HepG2 (cell line): ENCODE data around the gene GCNT2. TPM values are rescaled to one million over a fixed set of nuclear protein-coding genes. Genes with fewer than 3 reads are reported as not detected.
A peak's percentile ranks its signal among the peaks of the same experiment; 100 is the strongest.

ENCODE experiments used
- ATAC-seq: fragments of 200-7000 bp; cut with Tn5 transposase; 3 replicates; pipeline ENCODE4 v1.9.1; 2020; ENCODE audit warnings: mild to moderate bottlenecking, moderate library complexity
- BruUV-seq: library from RNA; stranded (reverse); fragments of 400-500 nt; replicated peaks from 2 replicates; lab custom pipeline; 2021; lab: Mats Ljungman, UMichigan
- CTCF ChIA-PET: fragments of 300-600 bp; formaldehyde crosslinking; extraction: SDS; loops from one replicate; lab custom pipeline; 2021; ENCODE audit warnings: low total read pairs, inconsistent platforms, low intra/inter-chr PET ratio; lab: Yijun Ruan, JAX
- POLR2A ChIA-PET: fragments of 350-600 bp; sonication (Branson Sonifier 250); formaldehyde crosslinking; loops from one replicate; lab custom pipeline; 2020; ENCODE audit warnings: antibody characterized with exemption, inconsistent platforms; lab: Yijun Ruan, JAX
- DNase-seq: peaks from one replicate; pipeline ENCODE4 v3.0.0-alpha.2; 2015; ENCODE audit warnings: low spot score
- FAIRE-seq: peaks from 3 replicates; lab custom pipeline; 2011; peaks lifted over from hg19 to GRCh38; lab: Jason Lieb, UNC
- H2AFZ ChIP-seq: one replicate; pipeline ENCODE4 v1.6.1; 2011; ENCODE audit warnings: low read length, inconsistent platforms
- H3K27ac ChIP-seq: fragments of 300-600 bp; 3 replicates; pipeline ENCODE4 v1.8.0; 2011; ENCODE audit warnings: mixed run types, mild to moderate bottlenecking, mixed read lengths, low read length, inconsistent platforms; ENCODE audit not compliant: insufficient read depth; ENCODE audit errors: extremely low read length
- H3K27me3 ChIP-seq, 2 experiments: fragments of 200-600 bp in 1 of 2; 2 replicates in 1 of 2; 3 replicates in 1 of 2; pipeline versions ENCODE4 v1.6.0 to v1.8.0; 2011; ENCODE audit warnings: low read length in 2 of 2, mild to moderate bottlenecking in 2 of 2, moderate library complexity in 2 of 2, inconsistent platforms in 1 of 2; ENCODE audit not compliant: insufficient read depth in 2 of 2, control insufficient read depth in 1 of 2
- H3K36me3 ChIP-seq, 2 experiments: fragments of 200-600 bp in 1 of 2; replicated peaks in 1 of 2; 2 replicates in 1 of 2; 3 replicates in 1 of 2; pipeline versions ENCODE4 v1.5.1 to v1.8.0; 2011; ENCODE audit warnings: low read length in 2 of 2, inconsistent platforms in 1 of 2; ENCODE audit not compliant: insufficient read depth in 2 of 2, control insufficient read depth in 1 of 2
- H3K4me1 ChIP-seq: 2 replicates; pipeline ENCODE4 v1.5.1; 2012; ENCODE audit warnings: low read length, inconsistent platforms; ENCODE audit not compliant: insufficient read depth
- H3K4me2 ChIP-seq: 2 replicates; pipeline ENCODE4 v1.6.0; 2011; ENCODE audit warnings: low read depth, low read length, inconsistent platforms
- H3K4me3 ChIP-seq, 3 experiments: fragments of 200-600 bp in 1 of 3; sonication (generic), shearing (Covaris generic) in 1 of 3; replicated peaks in 1 of 3; 2 replicates each; pipeline ENCODE4 v1.5.1; 2011 to 2016; ENCODE audit warnings: low read length in 3 of 3, inconsistent platforms in 2 of 3, low read depth in 2 of 3, mild to moderate bottlenecking in 2 of 3, control low read depth in 1 of 3, mixed read lengths in 1 of 3; ENCODE audit not compliant: insufficient read depth in 1 of 3
- H3K79me2 ChIP-seq: one replicate; pipeline ENCODE4 v1.6.1; 2011; ENCODE audit warnings: low read length, inconsistent platforms; ENCODE audit not compliant: insufficient read depth
- H3K9ac ChIP-seq: 2 replicates; pipeline ENCODE4 v1.6.0; 2011; ENCODE audit warnings: mild to moderate bottlenecking, low read depth, low read length, inconsistent platforms; ENCODE audit not compliant: insufficient read depth
- H3K9me3 ChIP-seq: 2 replicates; pipeline ENCODE4 v1.5.1; 2012; ENCODE audit warnings: mild to moderate bottlenecking, low read length
- H4K20me1 ChIP-seq: 2 replicates; pipeline ENCODE4 v1.6.0; 2011; ENCODE audit warnings: inconsistent platforms, mild to moderate bottlenecking, low read length, moderate library complexity; ENCODE audit not compliant: insufficient read depth
- IKZF5 ChIP-seq: IDR thresholded peaks from 2 replicates; pipeline ENCODE4 v1.6.1; 2018; ENCODE audit warnings: missing genetic modification reagents, mild to moderate bottlenecking, missing compliant biosample characterization
- LCORL ChIP-seq, 2 experiments: fragments of 450-650 bp in 1 of 2; sonication (generic) in 1 of 2; formaldehyde crosslinking in 1 of 2; IDR thresholded peaks; 2 replicates each; pipeline versions ENCODE4 v1.5.0 to v1.6.1; 2017 to 2020; ENCODE audit warnings: antibody characterized with exemption in 1 of 2, missing genetic modification reagents in 1 of 2
- MEIS2 ChIP-seq: sonication (generic); formaldehyde crosslinking; IDR thresholded peaks from 2 replicates; pipeline ENCODE4 v1.9.0; 2021; ENCODE audit warnings: mild to moderate bottlenecking, missing genetic modification reagents
- NFE2L1 ChIP-seq: sonication (generic); formaldehyde crosslinking; IDR thresholded peaks from 2 replicates; pipeline ENCODE4 v1.4.0; 2020; ENCODE audit warnings: missing genetic modification reagents, mild to moderate bottlenecking, borderline replicate concordance
- REST ChIP-seq, 2 experiments: IDR thresholded peaks; 2 replicates each; pipeline ENCODE4 v1.6.1; 2011 to 2012; ENCODE audit warnings: low read length in 2 of 2, borderline replicate concordance in 1 of 2, low read depth in 1 of 2, mild to moderate bottlenecking in 1 of 2, moderate library complexity in 1 of 2
- STAG1 ChIP-seq: sonication (generic); formaldehyde crosslinking; IDR thresholded peaks from 2 replicates; pipeline ENCODE4 v1.4.0; 2020; ENCODE audit warnings: missing genetic modification reagents
- ZNF770 ChIP-seq: sonication (generic); formaldehyde crosslinking; IDR thresholded peaks from 2 replicates; pipeline ENCODE4 v1.5.0; 2020; ENCODE audit warnings: mild to moderate bottlenecking, missing genetic modification reagents
- WGBS: methylation state at CpG from one replicate; pipeline ENCODE4 v1.1.6; 2017; ENCODE audit warnings: low lambda C conversion rate; 5-methylcytosine and 5-hydroxymethylcytosine counted together
- in situ Hi-C: cut with HindIII; loops from 2 replicates; pipeline ENCODE4 v1.10.0; 2017; ENCODE audit warnings: low pct_unique_long_range_greater_than_20kb; ENCODE audit not compliant: extremely low pct_ligation_motif_present
- intact Hi-C: fragments of 100-400 bp; cut with micrococcal nuclease; formaldehyde crosslinking; loops from one replicate; pipeline ENCODE4 v1.10.0; 2022; ENCODE audit not compliant: unreplicated experiment
- polyA plus RNA-seq, 8 experiments: library from polyadenylated mRNA; depleted of rRNA in 3 of 8; stranded (reverse) in 7 of 8; unstranded in 1 of 8; fragments of >200 nt; fragmentation: Illumina TruSeq in 4 of 8; extraction: Trizol in 4 of 8; gene quantifications; 2 replicates each; pipeline versions ENCODE4 v1.2.1 to v1.2.3, GENCODE V29; 2011 to 2016; ENCODE audit warnings: low read depth in 4 of 8, missing spikeins in 1 of 8, mixed read lengths in 1 of 8; ENCODE audit not compliant: insufficient read depth in 1 of 8
- total RNA-seq, 5 experiments: library from RNA; depleted of rRNA; stranded (reverse); fragments of >200 nt; fragmentation: Illumina TruSeq; extraction: Trizol; gene quantifications; 2 replicates each; pipeline ENCODE4 v1.2.3, GENCODE V29; 2016; ENCODE audit warnings: low read depth in 1 of 5

The GCNT2 gene
- total and polyA plus RNA-seq, 2 of the 13 experiments (the other 11 are each of a cell fraction or from before 2014, with no cell fraction given) = 11.8 to 31.9 TPM

- CTCF ChIA-PET = no interaction called here
- 96% methylated on average over 5 of the region's 5 CpGs for WGBS
Observed at GRCh38 chr6:10621213-10621612, 100.1 kb downstream of the GCNT2 start.

GRCh38 chr6:10621847-10622246 is 100.7 kb downstream of the GCNT2 start:
- ATAC-seq (peak; percentile 62; the same call in 2 of the 3 replicates), FAIRE-seq (no peak), DNase-seq (no peak)
- CTCF ChIA-PET = no interaction called here
- peak; percentile 9; the same call in 1 of the 2 replicates for TF ChIP-seq STAG1
- 0 out of 2 replicates have a peak, but pooled peaks have one; percentile 33 for TF ChIP-seq ZNF770 (CRISPR knock-in tag)
- TF ChIP-seq REST (IDR thresholded peaks at IDR 0.05; ENCODE audit: borderline replicate concordance in 1 of 2, low read depth in 1 of 2, low read length in 2 of 2) = no peak
- no peak for TF ChIP-seq MEIS2
- no peak for TF ChIP-seq IKZF5 (CRISPR knock-in tag)
- H3K27ac ChIP-seq = no peak overlapping the region
- in situ Hi-C loops = no loop called here
- H4K20me1 ChIP-seq = peaks cover 3% of the 10 kb centered on the region
- POLR2A ChIA-PET = no interaction called here
- no peaks in the 10 kb centered on the region for H3K27me3 ChIP-seq
- H3K4me3 ChIP-seq = no peak overlapping the region
- H3K9me3 ChIP-seq = no peaks in the 10 kb centered on the region
- H3K4me2 ChIP-seq = no peak overlapping the region
- intact Hi-C loops = no loop called here
- no peaks in the 10 kb centered on the region for H3K79me2 ChIP-seq
- peaks cover 8 to 26% of the 10 kb centered on the region in 2 experiments; a peak in 4 of 5 replicates for H3K36me3 ChIP-seq
- H2AFZ ChIP-seq = no peak overlapping the region
- 94% methylated on average over 4 of the region's 4 CpGs for WGBS
- H3K9ac ChIP-seq = no peak overlapping the region
- BruUV-seq = no TSS peak
- no peaks in the 10 kb centered on the region for H3K4me1 ChIP-seq

More at GRCh38 chr6:10621213-10621612, 100.1 kb downstream of the GCNT2 start:
- ATAC-seq = no peak
- peaks cover 3% of the 10 kb centered on the region for H4K20me1 ChIP-seq
- no TSS peak for BruUV-seq
- no peak overlapping the region for H3K9ac ChIP-seq
- in situ Hi-C loops = no loop called here
- no peaks in the 10 kb centered on the region for H3K79me2 ChIP-seq
- POLR2A ChIA-PET = no interaction called here
- H3K4me3 ChIP-seq = no peak overlapping the region
- intact Hi-C loops = no loop called here
- no peak overlapping the region for H3K27ac ChIP-seq
- H3K9me3 ChIP-seq = no peaks in the 10 kb centered on the region
- no peaks in the 10 kb centered on the region for H3K4me1 ChIP-seq
- TF ChIP-seq LCORL (IDR thresholded peaks at IDR 0.05) (peak; percentile 80), LCORL (CRISPR knock-in tag; IDR thresholded peaks at IDR 0.05) (no peak), NFE2L1 (CRISPR knock-in tag) (no peak)
- H3K36me3 ChIP-seq = peaks cover 8 to 20% of the 10 kb centered on the region in 2 experiments; a peak in 3 of 5 replicates
- no peaks in the 10 kb centered on the region for H3K27me3 ChIP-seq
- no peak for FAIRE-seq
- no peak for DNase-seq
- no peak overlapping the region for H2AFZ ChIP-seq
- no peak overlapping the region for H3K4me2 ChIP-seq
